ENCODE results near the gene SHANK1.

DNA sequence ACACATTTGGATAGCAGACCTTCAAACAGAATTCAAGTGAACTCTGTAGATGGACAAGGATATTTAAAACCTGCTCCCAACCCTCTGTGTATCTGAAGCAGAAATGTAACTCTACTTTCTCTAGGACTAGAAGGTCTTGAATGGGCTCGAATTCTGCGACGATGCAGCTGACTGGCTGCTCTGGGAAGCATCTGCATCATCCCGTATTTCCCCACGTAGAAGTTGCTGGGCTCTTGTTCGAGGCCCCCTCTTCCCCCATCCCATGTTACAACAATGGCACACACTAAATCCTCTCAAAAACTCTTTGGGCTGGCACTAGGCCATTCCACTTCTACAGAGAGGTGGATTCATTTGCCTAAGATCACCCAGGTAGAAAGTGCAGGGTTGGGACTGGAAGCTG is 55.4 kb downstream of the SHANK1 start:
- TF ChIP-seq, protein P1, sequence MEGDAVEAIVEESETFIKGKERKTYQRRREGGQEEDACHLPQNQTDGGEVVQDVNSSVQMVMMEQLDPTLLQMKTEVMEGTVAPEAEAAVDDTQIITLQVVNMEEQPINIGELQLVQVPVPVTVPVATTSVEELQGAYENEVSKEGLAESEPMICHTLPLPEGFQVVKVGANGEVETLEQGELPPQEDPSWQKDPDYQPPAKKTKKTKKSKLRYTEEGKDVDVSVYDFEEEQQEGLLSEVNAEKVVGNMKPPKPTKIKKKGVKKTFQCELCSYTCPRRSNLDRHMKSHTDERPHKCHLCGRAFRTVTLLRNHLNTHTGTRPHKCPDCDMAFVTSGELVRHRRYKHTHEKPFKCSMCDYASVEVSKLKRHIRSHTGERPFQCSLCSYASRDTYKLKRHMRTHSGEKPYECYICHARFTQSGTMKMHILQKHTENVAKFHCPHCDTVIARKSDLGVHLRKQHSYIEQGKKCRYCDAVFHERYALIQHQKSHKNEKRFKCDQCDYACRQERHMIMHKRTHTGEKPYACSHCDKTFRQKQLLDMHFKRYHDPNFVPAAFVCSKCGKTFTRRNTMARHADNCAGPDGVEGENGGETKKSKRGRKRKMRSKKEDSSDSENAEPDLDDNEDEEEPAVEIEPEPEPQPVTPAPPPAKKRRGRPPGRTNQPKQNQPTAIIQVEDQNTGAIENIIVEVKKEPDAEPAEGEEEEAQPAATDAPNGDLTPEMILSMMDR (conservative IDR thresholded peaks at IDR 0.05; ENCODE audit: low read length), result no peak
- TF ChIP-seq EZH2phosphoT487 (IDR thresholded peaks at IDR 0.05; ENCODE audit: borderline replicate concordance), result no peak
